Adipocyte (in vitro differentiated cells): Measurements from ENCODE around the gene MEI1.
"Not testable (repeated sequence)": the region's sequence is repeated elsewhere in the genome, so short reads cannot be mapped to it uniquely, and the experiment has no call there.

ENCODE experiments used
- DNase-seq: peaks from one replicate; pipeline ENCODE4 v3.0.0-alpha.2; 2015; ENCODE audit warnings: low read depth
- H3K27me3 ChIP-seq: replicated peaks from 2 replicates; pipeline ENCODE4 v1.7.0; 2013; ENCODE audit warnings: mild to moderate bottlenecking, low read length, moderate library complexity; ENCODE audit not compliant: control insufficient read depth, insufficient read depth
- H3K36me3 ChIP-seq: 2 replicates; pipeline ENCODE4 v1.7.0; 2013; ENCODE audit warnings: low read length, mild to moderate bottlenecking, moderate library complexity; ENCODE audit not compliant: control insufficient read depth, insufficient read depth, severe bottlenecking
- H3K4me1 ChIP-seq: 2 replicates; pipeline ENCODE4 v1.7.0; 2013; ENCODE audit warnings: mild to moderate bottlenecking, low read length, moderate library complexity; ENCODE audit not compliant: control insufficient read depth, insufficient read depth
- H3K4me3 ChIP-seq: 2 replicates; pipeline ENCODE4 v1.7.0; 2013; ENCODE audit warnings: mild to moderate bottlenecking, low read length, moderate library complexity
- H3K9ac ChIP-seq: 2 replicates; pipeline ENCODE4 v1.7.0; 2013; ENCODE audit warnings: mild to moderate bottlenecking, low read length, moderate library complexity
- H3K9me3 ChIP-seq: 2 replicates; pipeline ENCODE4 v1.7.0; 2013; ENCODE audit warnings: mild to moderate bottlenecking, low read length, moderate library complexity; ENCODE audit not compliant: control insufficient read depth

Gene MEI1

GRCh38 chr22:41700108-41700364 lies 733 bp downstream of the MEI1 start:
- peaks cover 12% of the 10 kb centered on the region for H3K4me1 ChIP-seq
- peaks cover 5% of the 10 kb centered on the region for H3K27me3 ChIP-seq
- no peaks in the 10 kb centered on the region for H3K9me3 ChIP-seq
- DNase-seq, result no peak
- no peak overlapping the region for H3K9ac ChIP-seq
- H3K36me3 ChIP-seq, result no peaks in the 10 kb centered on the region
- no peak overlapping the region for H3K4me3 ChIP-seq

- Histone ChIP-seq H3K27me3 (peaks cover 5% of the 10 kb centered on the region), H3K36me3 (no peaks in the 10 kb centered on the region), H3K9me3 (no peaks in the 10 kb centered on the region), H3K9ac (no peak overlapping the region), H3K4me1 (peaks cover under 1% of the 10 kb centered on the region), H3K4me3 (no peak overlapping the region)
- no peak for DNase-seq
Measured at GRCh38 chr22:41702763-41703162, 3.5 kb downstream of the MEI1 start.

- DNase-seq, result no peak
- no peaks in the 10 kb centered on the region for H3K9me3 ChIP-seq
- no peaks in the 10 kb centered on the region for H3K36me3 ChIP-seq
- H3K27me3 ChIP-seq, result peaks cover 4% of the 10 kb centered on the region
- H3K4me1 ChIP-seq, result no peaks in the 10 kb centered on the region
- no peak overlapping the region for H3K9ac ChIP-seq
- no peak overlapping the region for H3K4me3 ChIP-seq
Measured at GRCh38 chr22:41709341-41709740, 10.0 kb downstream of the MEI1 start.

DNA sequence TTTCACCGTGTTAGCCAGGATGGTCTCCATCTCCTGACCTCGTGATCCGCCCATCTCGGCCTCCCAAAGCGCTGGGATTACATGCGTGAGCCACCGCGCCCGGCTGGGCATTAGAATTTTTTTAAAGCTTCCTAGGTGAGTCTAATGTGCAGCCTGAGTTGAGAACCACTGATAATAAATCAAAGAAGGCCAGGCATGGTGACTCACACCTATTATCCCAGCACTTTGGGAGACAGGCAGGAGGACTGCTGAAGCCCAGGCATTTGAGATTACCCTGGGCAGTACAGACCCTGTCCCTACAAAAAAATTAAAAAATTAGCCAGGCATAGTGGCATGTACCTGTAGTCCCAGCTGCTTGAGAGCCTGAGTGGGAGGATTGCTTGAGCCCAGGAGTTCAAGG lies 13.7 kb downstream of the MEI1 start:
- DNase-seq, result no peak
- Histone ChIP-seq H3K9ac (no peak overlapping the region), H3K4me3 (no peak overlapping the region), H3K36me3 (no peaks in the 10 kb centered on the region), H3K9me3 (no peaks in the 10 kb centered on the region), H3K27me3 (peaks cover 8% of the 10 kb centered on the region), H3K4me1 (peaks cover 3% of the 10 kb centered on the region)

- Histone ChIP-seq H3K27me3 (peaks cover 8% of the 10 kb centered on the region), H3K9ac (no peak overlapping the region), H3K4me1 (no peaks in the 10 kb centered on the region), H3K9me3 (no peaks in the 10 kb centered on the region), H3K36me3 (no peaks in the 10 kb centered on the region), H3K4me3 (no peak overlapping the region)
- no peak for DNase-seq
Measured at GRCh38 chr22:41722496-41722895, 23.2 kb downstream of the MEI1 start.

DNA sequence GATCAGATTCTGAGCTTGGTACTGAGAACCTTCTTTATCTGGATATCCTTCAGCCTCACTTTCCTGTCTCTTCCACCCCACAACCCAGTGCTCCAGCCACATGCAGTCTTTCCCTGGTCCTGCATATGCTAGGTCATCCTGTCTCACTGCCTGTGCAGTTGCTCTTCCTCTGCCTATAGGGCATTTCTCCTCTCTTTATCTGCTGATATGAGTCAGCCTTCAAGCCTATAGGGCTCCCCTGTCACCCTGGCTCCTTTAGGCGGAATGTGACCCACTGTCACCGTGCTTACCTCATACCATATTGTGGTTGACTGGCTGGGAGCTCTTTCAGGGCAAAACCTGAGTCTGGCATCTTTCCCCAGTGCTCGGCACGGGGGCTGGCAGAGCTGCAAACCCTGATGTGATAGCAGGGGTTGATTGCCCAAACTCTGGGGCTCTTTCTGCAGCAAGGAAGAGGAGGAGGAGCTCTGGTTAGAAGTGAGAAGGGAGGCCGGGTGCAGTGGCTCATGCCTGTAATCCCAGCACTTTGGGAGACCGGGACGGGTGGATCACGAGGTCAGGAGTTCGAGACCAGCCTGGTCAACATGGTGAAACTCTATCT lies 26.3 kb downstream of the MEI1 start:
- H3K4me1 ChIP-seq, result no peaks in the 10 kb centered on the region
- H3K4me3 ChIP-seq, result no peak overlapping the region
- H3K27me3 ChIP-seq, result peaks cover 3% of the 10 kb centered on the region
- no peaks in the 10 kb centered on the region for H3K36me3 ChIP-seq
- DNase-seq, result no peak
- H3K9me3 ChIP-seq, result no peaks in the 10 kb centered on the region
- H3K9ac ChIP-seq, result no peak overlapping the region

- H3K27me3 ChIP-seq, result peaks cover 3% of the 10 kb centered on the region
- no peak overlapping the region for H3K4me3 ChIP-seq
- no peaks in the 10 kb centered on the region for H3K9me3 ChIP-seq
- no peaks in the 10 kb centered on the region for H3K4me1 ChIP-seq
- DNase-seq, result no peak
- H3K36me3 ChIP-seq, result no peaks in the 10 kb centered on the region
- no peak overlapping the region for H3K9ac ChIP-seq
Measured at GRCh38 chr22:41731609-41732008, 32.3 kb downstream of the MEI1 start.

- Histone ChIP-seq H3K4me1 (no peaks in the 10 kb centered on the region), H3K9ac (no peak overlapping the region), H3K27me3 (peaks cover 3% of the 10 kb centered on the region), H3K36me3 (no peaks in the 10 kb centered on the region), H3K9me3 (no peaks in the 10 kb centered on the region), H3K4me3 (no peak overlapping the region)
- no peak for DNase-seq
Measured at GRCh38 chr22:41732096-41732772, 32.9 kb downstream of the MEI1 start.

DNA sequence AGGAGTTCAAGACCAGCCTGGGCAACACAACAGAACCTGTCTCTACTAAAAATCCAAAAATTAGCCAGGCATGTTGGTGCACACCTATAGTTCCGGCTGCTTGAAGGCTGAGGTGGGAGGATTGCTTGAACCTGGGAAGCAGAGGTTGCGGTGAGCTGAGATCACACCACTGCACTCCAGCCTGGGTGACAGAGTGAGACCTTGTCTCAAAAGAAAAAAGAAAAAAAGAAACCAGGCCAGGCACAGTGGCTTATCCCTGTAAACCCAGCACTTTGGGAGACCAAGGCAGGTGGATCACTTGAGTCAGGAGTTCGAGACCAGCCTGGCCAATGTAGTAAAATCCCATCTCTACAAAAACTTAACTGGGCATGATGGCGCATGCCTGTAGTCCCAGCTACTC lies 33.9 kb downstream of the MEI1 start:
- not testable (repeated sequence) for H3K4me1 ChIP-seq, H3K9ac ChIP-seq, H3K36me3 ChIP-seq, DNase-seq, H3K9me3 ChIP-seq, H3K27me3 ChIP-seq, H3K4me3 ChIP-seq

DNA sequence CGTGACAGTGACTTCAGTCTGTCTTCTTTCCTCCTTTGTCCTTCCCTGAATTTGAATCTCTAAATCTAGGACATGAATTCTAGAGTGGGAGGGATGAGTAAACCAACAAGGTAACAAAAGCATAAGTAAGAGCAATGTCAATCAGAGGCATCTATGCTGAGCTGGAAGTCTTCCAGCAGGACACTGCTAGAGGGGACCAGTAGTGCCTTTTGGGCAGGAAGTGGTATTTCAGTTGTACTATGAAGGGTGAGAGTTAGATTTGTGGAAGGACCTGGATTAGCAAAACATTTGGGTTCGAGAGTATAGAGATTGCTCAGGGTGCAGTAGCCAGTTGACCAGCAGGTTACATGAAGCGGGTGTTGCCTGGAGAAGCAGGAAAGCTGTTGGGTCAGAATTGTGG lies 40.3 kb downstream of the MEI1 start:
- DNase-seq, result no peak

GRCh38 chr22:41742918-41743317 lies 43.6 kb downstream of the MEI1 start:
- H3K4me3 ChIP-seq, result no peak overlapping the region
- no peaks in the 10 kb centered on the region for H3K4me1 ChIP-seq
- H3K9ac ChIP-seq, result no peak overlapping the region
- no peaks in the 10 kb centered on the region for H3K9me3 ChIP-seq
- no peak for DNase-seq
- H3K36me3 ChIP-seq, result no peaks in the 10 kb centered on the region
- peaks cover 7% of the 10 kb centered on the region for H3K27me3 ChIP-seq

More for the DNA sequence above, 40.3 kb downstream of the MEI1 start:
- Histone ChIP-seq H3K9ac (no peak overlapping the region), H3K27me3 (peaks cover 7% of the 10 kb centered on the region), H3K4me3 (no peak overlapping the region), H3K36me3 (no peaks in the 10 kb centered on the region), H3K9me3 (no peaks in the 10 kb centered on the region), H3K4me1 (no peaks in the 10 kb centered on the region)

DNA sequence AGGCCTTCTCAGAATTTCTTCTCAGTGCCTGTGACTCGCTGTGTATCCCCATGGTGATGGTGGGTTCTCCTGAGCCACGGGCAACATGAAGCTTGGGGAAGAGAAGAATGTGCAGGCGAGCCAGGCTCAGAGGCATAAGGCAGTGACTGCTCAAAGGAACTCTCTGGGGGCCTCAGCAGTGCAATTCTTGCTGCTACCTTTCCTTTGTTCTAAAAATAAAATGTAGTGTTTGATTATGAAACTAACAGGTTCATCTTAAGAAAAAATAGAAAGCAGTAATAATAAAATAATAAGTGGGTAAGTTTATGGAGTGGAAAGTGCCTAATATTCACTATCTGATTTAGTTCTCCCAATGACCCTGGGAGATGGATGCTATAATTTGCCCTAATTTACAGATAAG lies 46.7 kb downstream of the MEI1 start:
- no peaks in the 10 kb centered on the region for H3K36me3 ChIP-seq
- H3K9me3 ChIP-seq, result no peaks in the 10 kb centered on the region
- no peak for DNase-seq
- no peaks in the 10 kb centered on the region for H3K4me1 ChIP-seq
- H3K4me3 ChIP-seq, result no peak overlapping the region
- no peak overlapping the region for H3K9ac ChIP-seq
- H3K27me3 ChIP-seq, result peaks cover 7% of the 10 kb centered on the region
